Karpas-422 (cell line): ENCODE measurements around the gene TYW1B. TPM values are rescaled to one million over a fixed set of nuclear protein-coding genes. Genes with fewer than 3 reads are reported as not detected.

Source experiments
- small RNA-seq: library from RNA; depleted of rRNA; stranded (forward); fragments of <200 nt; gene quantifications from one replicate; pipeline ENCODE3, GENCODE V24; 2014
- total RNA-seq: library from RNA; depleted of rRNA; stranded (reverse); fragments of >200 nt; shearing (Covaris generic); gene quantifications from 2 replicates; pipeline ENCODE4 v1.2.3, GENCODE V29; 2014; ENCODE audit warnings: low replicate concordance; rRNA removed

TYW1B gene
- total RNA-seq, 1 experiment from 2014 or later, result 4.0 TPM

Small RNAs within 50 kb of the gene (small RNA-seq; reads per million reads assigned to genes)
- gene AC211469.2 (not detected), gene MIR4650-2 (not detected), gene RN7SL377P (not detected), gene RN7SL625P (not detected)

Other genes starting within 250 kb of the TYW1B start
- 18.2 and 23.0 TPM in 2 replicates for gene POM121, start 96.9 kb upstream of the TYW1B start, total RNA-seq
- not detected in 2 replicates for gene TRIM74, start 141.3 kb upstream of the TYW1B start, total RNA-seq
- not detected in 2 replicates for gene SPDYE8, start 201.6 kb upstream of the TYW1B start, total RNA-seq
- not detected in 2 replicates for gene SPDYE11, start 229.7 kb upstream of the TYW1B start, total RNA-seq